Measurements from ENCODE around the gene BORCS5. TPM values are rescaled to one million over a fixed set of nuclear protein-coding genes. Genes with fewer than 3 reads are reported as not detected.

Gene BORCS5
- total RNA-seq, 4 donors from 2014 or later: 0.51 to 87.1 (median 17.9) TPM

GRCh38 chr12:12508612-12509011 lies 151.7 kb downstream of the BORCS5 start:
- no peak for DNase-seq
- Histone ChIP-seq H3K9me3 (no peaks in the 10 kb centered on the region), H3K36me3 (no peaks in the 10 kb centered on the region), H3K27ac (peak overlapping the region; percentile 34 to 80), H3K27me3 (no peaks in the 10 kb centered on the region), H3K4me3 (no peak overlapping the region), H3K4me1 (peaks cover 0 to 5% of the 10 kb centered on the region in 2 donors)
- TF ChIP-seq CTCF (IDR thresholded peaks at IDR 0.05) (no peak), POLR2A (IDR thresholded peaks at IDR 0.05) (no peak)
- intact Hi-C loops (cut with DNase I; ENCODE audit: low total_unique reads): no loop called here

GRCh38 chr12:12510141-12510540 lies 153.3 kb downstream of the BORCS5 start:
- no peak for TF ChIP-seq POLR2A (IDR thresholded peaks at IDR 0.05)
- TF ChIP-seq CTCF (IDR thresholded peaks at IDR 0.05): no peak
- Histone ChIP-seq H3K4me1 (peaks cover 0 to 5% of the 10 kb centered on the region in 2 donors), H3K4me3 (no peak overlapping the region)

GRCh38 chr12:12510551-12510950 lies 153.7 kb downstream of the BORCS5 start:
- DNase-seq: no peak
- Histone ChIP-seq H3K4me3 (no peak overlapping the region), H3K36me3 (no peaks in the 10 kb centered on the region), H3K4me1 (peaks cover 0 to 5% of the 10 kb centered on the region in 2 donors), H3K9me3 (no peaks in the 10 kb centered on the region), H3K27ac (no peak overlapping the region), H3K27me3 (no peaks in the 10 kb centered on the region)
- TF ChIP-seq CTCF (IDR thresholded peaks at IDR 0.05): no peak
- no peak for TF ChIP-seq POLR2A (IDR thresholded peaks at IDR 0.05)
- intact Hi-C loops (cut with DNase I; ENCODE audit: low total_unique reads): no loop called here

More at GRCh38 chr12:12510141-12510540, 153.3 kb downstream of the BORCS5 start:
- H3K9me3 ChIP-seq: no peaks in the 10 kb centered on the region
- DNase-seq: no peak
- H3K27ac ChIP-seq: peak overlapping the region; percentile 28 to 40
- no peaks in the 10 kb centered on the region for H3K36me3 ChIP-seq
- no peaks in the 10 kb centered on the region for H3K27me3 ChIP-seq
- intact Hi-C loops (cut with DNase I; ENCODE audit: low total_unique reads): no loop called here

- Histone ChIP-seq H3K27ac (no peak overlapping the region), H3K4me3 (no peak overlapping the region), H3K4me1 (peaks cover 0 to 5% of the 10 kb centered on the region in 2 donors), H3K27me3 (no peaks in the 10 kb centered on the region), H3K9me3 (no peaks in the 10 kb centered on the region), H3K36me3 (no peaks in the 10 kb centered on the region)
- no peak for DNase-seq
- TF ChIP-seq CTCF (IDR thresholded peaks at IDR 0.05) (no peak), POLR2A (IDR thresholded peaks at IDR 0.05) (no peak)
- intact Hi-C loops (cut with DNase I; ENCODE audit: low total_unique reads): no loop called here
Observed at GRCh38 chr12:12511021-12511783, 154.3 kb downstream of the BORCS5 start.

- DNase-seq: no peak
- Histone ChIP-seq H3K27me3 (no peaks in the 10 kb centered on the region), H3K27ac (no peak overlapping the region), H3K9me3 (no peaks in the 10 kb centered on the region), H3K36me3 (no peaks in the 10 kb centered on the region), H3K4me1 (peaks cover 0 to 5% of the 10 kb centered on the region in 2 donors), H3K4me3 (no peak overlapping the region)
- no peak for TF ChIP-seq CTCF (IDR thresholded peaks at IDR 0.05)
- TF ChIP-seq POLR2A (IDR thresholded peaks at IDR 0.05): no peak
- intact Hi-C loops (cut with DNase I; ENCODE audit: low total_unique reads): no loop called here
Observed at GRCh38 chr12:12511895-12512711, 155.2 kb downstream of the BORCS5 start.

All from uterus (tissue), 4 donors.